ENCODE measurements around the gene AGAP1.

DNA sequence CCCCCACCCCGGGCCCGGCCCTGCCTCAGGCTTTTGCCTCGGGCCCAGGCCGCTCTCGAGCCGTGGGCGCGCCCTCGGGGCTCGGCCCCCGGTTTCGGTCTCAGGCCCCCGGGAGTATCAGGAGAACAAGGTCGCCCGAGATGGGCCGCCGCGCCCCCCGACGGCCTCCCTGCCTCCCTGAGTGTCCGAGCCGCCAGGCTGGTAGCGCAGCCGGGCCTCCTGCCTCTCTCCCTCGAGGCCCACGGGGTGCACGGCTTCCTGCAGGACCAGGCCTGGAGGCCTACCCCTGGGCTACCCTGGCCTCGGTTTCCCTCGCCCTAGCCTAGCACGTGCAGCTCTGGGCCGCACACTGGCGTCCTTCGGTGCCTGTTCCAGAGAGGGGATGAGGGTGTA lies 665.9 kb downstream of the AGAP1 start:
- TF ChIP-seq, protein P1, sequence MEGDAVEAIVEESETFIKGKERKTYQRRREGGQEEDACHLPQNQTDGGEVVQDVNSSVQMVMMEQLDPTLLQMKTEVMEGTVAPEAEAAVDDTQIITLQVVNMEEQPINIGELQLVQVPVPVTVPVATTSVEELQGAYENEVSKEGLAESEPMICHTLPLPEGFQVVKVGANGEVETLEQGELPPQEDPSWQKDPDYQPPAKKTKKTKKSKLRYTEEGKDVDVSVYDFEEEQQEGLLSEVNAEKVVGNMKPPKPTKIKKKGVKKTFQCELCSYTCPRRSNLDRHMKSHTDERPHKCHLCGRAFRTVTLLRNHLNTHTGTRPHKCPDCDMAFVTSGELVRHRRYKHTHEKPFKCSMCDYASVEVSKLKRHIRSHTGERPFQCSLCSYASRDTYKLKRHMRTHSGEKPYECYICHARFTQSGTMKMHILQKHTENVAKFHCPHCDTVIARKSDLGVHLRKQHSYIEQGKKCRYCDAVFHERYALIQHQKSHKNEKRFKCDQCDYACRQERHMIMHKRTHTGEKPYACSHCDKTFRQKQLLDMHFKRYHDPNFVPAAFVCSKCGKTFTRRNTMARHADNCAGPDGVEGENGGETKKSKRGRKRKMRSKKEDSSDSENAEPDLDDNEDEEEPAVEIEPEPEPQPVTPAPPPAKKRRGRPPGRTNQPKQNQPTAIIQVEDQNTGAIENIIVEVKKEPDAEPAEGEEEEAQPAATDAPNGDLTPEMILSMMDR (IDR thresholded peaks at IDR 0.05) = no peak
- no peak for TF ChIP-seq POLR2AphosphoS5 (IDR thresholded peaks at IDR 0.05; ENCODE audit: insufficient read depth in 1 of 2, low read depth in 1 of 2)
- TF ChIP-seq POLR2A (IDR thresholded peaks at IDR 0.05) = no peak

All from vagina (tissue), 2 donors.